Neutrophil (primary cell): ENCODE measurements around the gene MVB12B.
A peak's percentile ranks its signal among the peaks of the same experiment; 100 is the strongest.
"Not testable (repeated sequence)": the region's sequence is repeated elsewhere in the genome, so short reads cannot be mapped to it uniquely, and the experiment has no call there.

Source experiments
- H3K27ac ChIP-seq: fragments of 200-600 bp; sonication (generic); 2 replicates; pipeline ENCODE4 v1.5.1; 2016; ENCODE audit warnings: mild to moderate bottlenecking, moderate library complexity
- H3K27me3 ChIP-seq: fragments of 200-600 bp; sonication (generic); 2 replicates; pipeline ENCODE4 v1.6.0; 2016; ENCODE audit warnings: mild to moderate bottlenecking
- H3K36me3 ChIP-seq: fragments of 200-600 bp; sonication (generic); 2 replicates; pipeline ENCODE4 v1.5.1; 2017
- H3K4me1 ChIP-seq, 2 experiments: fragments of 200-600 bp in 1 of 2; sonication (generic) in 1 of 2; 1 replicate in 1 of 2; 2 replicates in 1 of 2; pipeline versions ENCODE4 v1.5.1 to v1.6.1; 2013 to 2016; ENCODE audit warnings: low read depth in 1 of 2, low read length in 1 of 2, mild to moderate bottlenecking in 1 of 2, moderate library complexity in 1 of 2; ENCODE audit not compliant: control insufficient read depth in 1 of 2, insufficient read depth in 1 of 2
- H3K4me3 ChIP-seq, 2 experiments: fragments of 200-600 bp in 1 of 2; sonication (generic) in 1 of 2; 1 replicate in 1 of 2; 2 replicates in 1 of 2; pipeline ENCODE4 v1.5.1; 2013 to 2016; ENCODE audit warnings: low read depth in 1 of 2, low read length in 1 of 2, mild to moderate bottlenecking in 1 of 2, moderate library complexity in 1 of 2
- H3K9me3 ChIP-seq: fragments of 200-600 bp; sonication (generic); 2 replicates; pipeline ENCODE4 v1.5.1; 2016
- TF ChIP-seq, protein P1 (sequence below): fragments of 200-600 bp; sonication (generic); IDR thresholded peaks from 2 replicates; pipeline ENCODE4 v1.5.1; 2016; ENCODE audit warnings: antibody characterized with exemption

MVB12B gene, protein sequence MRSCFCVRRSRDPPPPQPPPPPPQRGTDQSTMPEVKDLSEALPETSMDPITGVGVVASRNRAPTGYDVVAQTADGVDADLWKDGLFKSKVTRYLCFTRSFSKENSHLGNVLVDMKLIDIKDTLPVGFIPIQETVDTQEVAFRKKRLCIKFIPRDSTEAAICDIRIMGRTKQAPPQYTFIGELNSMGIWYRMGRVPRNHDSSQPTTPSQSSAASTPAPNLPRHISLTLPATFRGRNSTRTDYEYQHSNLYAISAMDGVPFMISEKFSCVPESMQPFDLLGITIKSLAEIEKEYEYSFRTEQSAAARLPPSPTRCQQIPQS

DNA sequence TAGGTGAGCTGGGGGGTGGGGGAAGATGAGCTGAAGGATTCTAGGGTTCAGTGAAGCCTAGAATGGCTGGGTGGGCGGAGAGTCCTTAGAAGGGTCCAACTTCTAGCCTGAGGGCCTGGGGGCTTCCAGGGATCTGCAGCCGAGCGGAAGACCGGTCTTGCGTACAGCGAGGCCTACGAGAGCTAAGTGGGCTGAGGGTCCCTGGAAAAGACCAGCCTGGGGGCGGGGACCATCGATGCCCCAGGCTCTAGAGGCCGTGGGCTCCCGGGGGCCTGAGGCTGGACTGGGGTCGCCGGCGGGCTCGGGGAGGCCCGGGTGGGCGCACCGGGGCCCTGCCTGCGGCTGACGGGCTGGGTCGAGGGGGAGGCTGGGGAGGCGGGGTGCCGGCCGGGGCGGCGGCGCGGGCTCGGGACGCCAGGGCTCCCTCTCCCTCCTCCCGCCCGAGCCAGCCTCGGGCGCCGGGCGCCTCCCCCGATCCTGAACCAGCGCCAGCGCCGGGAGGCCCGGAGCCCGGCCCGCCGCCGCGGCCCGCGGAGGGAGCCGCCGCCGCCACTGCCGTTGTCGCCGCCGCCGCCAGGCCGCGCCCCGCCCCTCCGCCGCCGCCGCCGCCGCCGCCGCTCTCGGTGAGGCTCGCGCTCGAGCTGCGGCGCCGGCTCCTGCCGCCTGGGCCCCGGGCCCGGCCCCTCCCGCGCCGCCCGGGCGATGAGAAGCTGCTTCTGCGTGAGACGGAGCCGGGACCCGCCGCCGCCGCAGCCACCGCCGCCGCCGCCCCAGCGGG, at the start of gene MVB12B:
Gene MVB12B, plus strand, starts transcription at position 602 of the 778 bp plus-strand sequence. Its CDS starts 101 bp downstream, at position 703.
- Histone ChIP-seq H3K9me3 (no peaks in the 10 kb centered on the region), H3K27me3 (no peaks in the 10 kb centered on the region), H3K36me3 (no peaks in the 10 kb centered on the region), H3K27ac (peak within 1 kb of the TSS; percentile 65), H3K4me1 (peaks cover 41 to 47% of the 10 kb centered on the region in 2 experiments), H3K4me3 (peak within 1 kb of the TSS; percentile 62 to 65)
- TF ChIP-seq, protein P1, sequence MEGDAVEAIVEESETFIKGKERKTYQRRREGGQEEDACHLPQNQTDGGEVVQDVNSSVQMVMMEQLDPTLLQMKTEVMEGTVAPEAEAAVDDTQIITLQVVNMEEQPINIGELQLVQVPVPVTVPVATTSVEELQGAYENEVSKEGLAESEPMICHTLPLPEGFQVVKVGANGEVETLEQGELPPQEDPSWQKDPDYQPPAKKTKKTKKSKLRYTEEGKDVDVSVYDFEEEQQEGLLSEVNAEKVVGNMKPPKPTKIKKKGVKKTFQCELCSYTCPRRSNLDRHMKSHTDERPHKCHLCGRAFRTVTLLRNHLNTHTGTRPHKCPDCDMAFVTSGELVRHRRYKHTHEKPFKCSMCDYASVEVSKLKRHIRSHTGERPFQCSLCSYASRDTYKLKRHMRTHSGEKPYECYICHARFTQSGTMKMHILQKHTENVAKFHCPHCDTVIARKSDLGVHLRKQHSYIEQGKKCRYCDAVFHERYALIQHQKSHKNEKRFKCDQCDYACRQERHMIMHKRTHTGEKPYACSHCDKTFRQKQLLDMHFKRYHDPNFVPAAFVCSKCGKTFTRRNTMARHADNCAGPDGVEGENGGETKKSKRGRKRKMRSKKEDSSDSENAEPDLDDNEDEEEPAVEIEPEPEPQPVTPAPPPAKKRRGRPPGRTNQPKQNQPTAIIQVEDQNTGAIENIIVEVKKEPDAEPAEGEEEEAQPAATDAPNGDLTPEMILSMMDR: no peak

DNA sequence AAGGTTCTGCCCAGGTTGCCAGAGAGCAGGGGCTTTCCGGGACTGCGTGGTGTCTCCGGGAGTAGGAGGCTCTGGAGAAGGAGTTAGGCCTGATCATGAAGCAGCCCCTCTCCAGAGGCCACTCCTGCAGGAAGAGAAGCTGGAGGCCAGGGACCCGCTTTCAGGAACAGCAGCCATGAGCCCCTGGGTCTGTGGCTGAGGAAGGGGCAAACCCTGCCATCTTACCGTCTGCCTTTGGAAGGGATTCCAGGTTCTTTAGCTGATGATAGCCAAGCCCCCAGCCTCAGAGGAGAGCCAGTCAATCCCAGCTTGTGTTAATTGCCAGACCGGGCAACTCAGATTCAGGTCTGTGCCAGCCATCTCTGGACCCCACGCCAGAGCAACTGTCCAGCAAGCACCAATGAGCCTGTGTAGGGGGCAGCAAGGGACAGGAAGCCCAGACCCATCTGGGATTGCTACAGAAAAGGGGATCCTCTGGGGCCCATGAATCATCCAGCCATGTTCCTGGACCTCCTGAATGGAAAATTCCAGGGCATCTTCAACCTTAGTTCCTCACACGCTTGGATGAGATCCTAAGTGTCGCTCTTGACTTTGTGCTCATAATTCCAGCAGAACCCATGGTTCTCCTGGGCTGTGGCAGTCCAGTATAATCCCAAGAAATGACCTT, 42.7 kb upstream of the MVB12B start:
- H3K9me3 ChIP-seq: no peaks in the 10 kb centered on the region

DNA sequence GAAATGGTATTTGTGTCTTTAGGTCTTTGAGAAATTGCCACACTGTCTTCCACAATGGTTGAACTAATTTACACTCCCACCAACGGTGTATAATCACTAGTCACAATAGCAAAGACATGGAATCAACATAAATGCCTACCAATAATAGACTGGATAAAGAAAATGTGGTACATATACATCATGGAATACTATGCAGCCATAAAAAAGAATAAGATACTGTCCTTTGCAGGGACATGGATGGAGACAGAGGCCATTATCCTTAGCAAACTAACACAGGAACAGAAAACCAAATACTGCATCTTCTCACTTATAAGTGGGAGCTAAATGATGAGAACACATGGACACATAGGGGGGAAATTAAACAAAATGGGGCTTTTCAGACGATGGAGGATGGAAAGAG, 41.0 kb upstream of the MVB12B start:
- H3K27ac ChIP-seq, H3K9me3 ChIP-seq, H3K4me3 ChIP-seq, H3K36me3 ChIP-seq, H3K4me1 ChIP-seq: not testable (repeated sequence)
- peaks cover 31% of the 10 kb centered on the region for H3K27me3 ChIP-seq

More for the DNA sequence above, 42.7 kb upstream of the MVB12B start:
- H3K4me1 ChIP-seq: no peaks in the 10 kb centered on the region
- TF ChIP-seq, protein P1: no peak
- H3K4me3 ChIP-seq: no peak overlapping the region
- no peak overlapping the region for H3K27ac ChIP-seq
- H3K36me3 ChIP-seq: no peaks in the 10 kb centered on the region
- H3K27me3 ChIP-seq: peaks cover 35% of the 10 kb centered on the region

DNA sequence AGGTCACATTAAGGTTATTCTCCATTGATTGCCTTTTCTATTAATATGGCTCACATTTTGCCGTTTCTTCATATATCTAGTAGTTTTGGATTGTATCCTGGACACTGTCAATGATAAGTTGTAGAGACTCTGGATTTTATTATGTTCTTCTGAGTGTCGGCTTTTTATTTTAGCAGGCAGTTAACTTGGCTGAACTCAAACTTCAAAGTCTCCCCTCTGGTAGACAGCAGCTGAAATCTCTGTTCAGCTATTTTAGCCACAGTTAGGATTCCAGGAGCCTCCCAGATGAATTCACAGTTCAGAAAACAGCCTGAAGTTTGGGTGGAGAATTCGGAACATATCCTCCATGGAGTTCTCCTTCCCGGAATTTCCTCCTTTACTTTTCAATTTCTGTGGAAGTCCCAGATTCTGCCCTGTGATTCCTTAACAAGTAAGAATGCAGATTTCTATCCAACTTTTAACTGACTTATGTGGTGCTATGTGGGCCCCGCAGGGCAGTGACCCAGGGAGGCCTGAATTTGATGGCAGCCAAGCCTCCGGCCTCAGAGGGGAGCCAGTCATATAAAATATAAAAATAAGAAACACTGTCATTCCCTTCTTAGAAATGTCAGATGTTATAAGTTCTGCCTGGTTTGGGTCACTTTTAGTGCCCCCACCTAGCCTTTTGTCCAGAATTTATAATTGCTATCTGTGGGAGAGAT, 39.3 kb upstream of the MVB12B start:
- TF ChIP-seq, protein P1: no peak
- H3K9me3 ChIP-seq: no peaks in the 10 kb centered on the region
- no peaks in the 10 kb centered on the region for H3K4me1 ChIP-seq
- no peaks in the 10 kb centered on the region for H3K36me3 ChIP-seq
- peaks cover 35% of the 10 kb centered on the region for H3K27me3 ChIP-seq
- H3K4me3 ChIP-seq: no peak overlapping the region
- no peak overlapping the region for H3K27ac ChIP-seq

DNA sequence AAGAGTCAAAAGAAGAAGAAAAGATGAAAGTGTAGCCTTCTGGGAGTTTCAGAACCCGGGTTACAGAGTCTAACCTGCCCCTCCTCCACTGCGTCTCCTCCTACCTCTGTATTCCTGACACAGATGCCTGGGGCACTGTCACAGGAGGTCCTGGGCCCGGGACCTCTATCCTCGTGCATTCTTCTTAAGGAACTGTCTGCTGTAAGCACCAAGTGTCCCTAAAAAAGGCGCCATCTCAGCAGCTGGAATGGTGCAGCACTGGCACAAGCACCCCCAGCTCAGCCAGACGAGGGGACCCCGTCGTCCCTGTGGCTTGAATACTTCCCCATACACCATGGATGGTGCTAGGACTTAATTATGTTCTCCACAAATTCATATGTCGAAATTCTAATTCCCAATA, 35.8 kb upstream of the MVB12B start:
- Histone ChIP-seq H3K4me1 (no peaks in the 10 kb centered on the region), H3K27ac (no peak overlapping the region), H3K27me3 (peaks cover 25% of the 10 kb centered on the region), H3K4me3 (no peak overlapping the region), H3K36me3 (no peaks in the 10 kb centered on the region), H3K9me3 (no peaks in the 10 kb centered on the region)
- TF ChIP-seq, protein P1: no peak
